DMS79 treated with DMSO at 0.1 percent for 48 hours (cell line): ENCODE measurements around the gene SMIM44.

ENCODE experiments used
- DNase-seq: peaks from one replicate; lab custom pipeline; 2025; lab: John Stamatoyannopoulos, UW

The SMIM44 gene

DNA sequence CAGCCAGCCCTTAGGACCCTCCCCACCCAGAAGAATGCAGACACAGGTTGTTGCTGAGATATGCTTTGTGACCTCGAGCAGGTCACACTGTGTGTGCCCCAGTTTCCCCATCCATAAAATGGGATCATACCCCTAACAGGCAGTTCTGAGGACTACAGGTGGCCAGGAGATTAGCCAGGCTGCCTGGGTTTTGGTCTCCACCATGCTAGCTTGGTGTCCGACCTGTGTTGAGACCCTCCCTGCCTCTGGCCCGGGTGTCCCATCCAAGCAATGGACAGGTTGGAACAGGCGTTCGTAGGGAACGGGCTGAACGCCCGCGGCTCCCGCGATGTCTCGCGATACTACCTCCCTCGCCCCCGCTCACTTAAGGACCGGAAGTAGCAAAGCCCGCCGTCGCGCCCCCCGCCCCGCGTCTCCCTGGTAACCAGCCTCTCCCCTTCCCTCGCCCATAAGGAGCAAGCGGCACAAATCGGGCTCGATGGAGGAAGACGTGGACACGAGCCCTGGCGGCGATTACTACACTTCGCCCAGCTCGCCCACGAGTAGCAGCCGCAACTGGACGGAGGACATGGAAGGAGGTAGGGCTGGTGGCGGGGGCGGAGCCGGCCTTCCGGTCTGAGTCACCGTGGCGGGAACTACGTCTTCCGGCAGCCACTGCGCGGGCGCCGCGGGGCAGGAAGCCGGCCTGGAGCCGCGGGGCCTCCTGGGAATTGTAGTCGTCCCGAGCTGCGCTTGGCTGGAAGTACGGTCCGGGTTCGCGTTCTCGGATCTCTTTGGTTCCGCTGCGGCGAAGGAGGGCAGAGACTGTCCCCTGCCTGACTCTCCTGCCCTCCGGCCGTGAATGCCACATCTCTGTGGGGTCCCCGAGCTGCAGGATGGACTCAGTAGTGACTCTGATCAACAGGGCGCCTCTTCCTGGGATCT, 48.3 kb downstream of the SMIM44 start:
- DNase-seq, result peak; percentile 94

DNA sequence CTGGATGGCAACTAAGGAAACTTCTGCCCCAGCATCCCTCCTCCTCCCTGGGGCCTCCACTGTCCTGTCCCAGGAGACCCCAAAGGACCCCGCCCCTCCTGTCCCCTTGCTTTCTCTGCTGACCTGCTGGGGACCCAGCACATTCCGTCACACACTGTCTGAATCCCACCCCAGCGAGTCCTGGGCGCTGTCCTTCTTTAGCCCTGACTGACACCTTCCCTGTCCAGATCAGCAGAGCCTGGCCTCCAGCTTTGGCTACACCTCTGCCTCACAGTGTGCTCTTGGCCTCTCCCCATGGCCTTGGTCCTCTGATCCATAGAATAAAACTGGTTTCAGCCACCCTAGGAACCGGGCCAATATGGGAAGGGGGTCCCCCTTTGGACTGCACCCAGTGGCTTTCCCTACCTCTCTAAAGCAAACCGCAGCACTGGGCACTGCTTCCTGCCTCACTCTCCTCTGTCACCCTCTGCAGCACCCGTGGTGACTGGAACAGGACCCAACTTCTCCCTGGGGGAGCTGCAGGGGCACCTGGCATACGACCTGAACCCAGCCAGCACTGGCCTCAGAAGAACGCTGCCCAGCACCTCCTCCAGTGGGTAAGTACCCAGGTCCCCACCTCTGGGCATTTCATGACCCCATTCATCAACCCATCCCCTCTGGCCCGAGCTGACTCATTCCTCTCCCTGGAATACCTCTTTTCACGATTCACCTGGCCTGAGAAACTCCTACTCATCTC, 49.3 kb downstream of the SMIM44 start:
- DNase-seq, result no peak

DNA sequence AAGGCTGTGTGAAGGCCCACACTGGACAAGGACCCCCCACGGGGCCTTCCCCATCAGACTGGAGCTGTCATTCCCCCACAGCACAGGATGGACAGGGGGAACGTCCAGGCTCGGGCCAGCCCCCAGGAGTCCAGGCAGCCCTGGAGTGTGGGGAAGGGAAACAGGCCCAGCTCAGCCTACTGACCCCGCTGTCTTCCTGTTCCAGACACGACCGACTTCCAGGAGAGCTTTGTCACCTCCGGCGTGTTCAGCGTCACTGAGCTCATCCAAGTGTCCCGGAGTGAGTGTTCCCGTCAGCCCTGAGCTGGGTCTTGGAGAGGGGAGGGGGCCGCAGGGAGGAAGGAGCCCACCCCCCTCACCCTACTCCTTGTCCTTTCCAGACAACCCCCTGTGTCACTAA, 49.9 kb downstream of the SMIM44 start:
- DNase-seq, result no peak
